PC-9 (cell line): Measurements from ENCODE around the gene PSG2.
"Not testable (repeated sequence)": the region's sequence is repeated elsewhere in the genome, so short reads cannot be mapped to it uniquely, and the experiment has no call there.

Source experiments
- EZH2 ChIP-seq: fragments of 200-600 bp; sonication (generic); IDR thresholded peaks from 2 replicates; pipeline ENCODE4 v1.8.0; 2017; ENCODE audit warnings: antibody characterized with exemption, low read depth
- TF ChIP-seq, protein P1 (sequence below): fragments of 200-600 bp; sonication (generic); conservative IDR thresholded peaks from 2 replicates; pipeline ENCODE4 v1.6.1; 2017; ENCODE audit warnings: mixed run types, antibody characterized with exemption, mild to moderate bottlenecking, moderate library complexity

DNA sequence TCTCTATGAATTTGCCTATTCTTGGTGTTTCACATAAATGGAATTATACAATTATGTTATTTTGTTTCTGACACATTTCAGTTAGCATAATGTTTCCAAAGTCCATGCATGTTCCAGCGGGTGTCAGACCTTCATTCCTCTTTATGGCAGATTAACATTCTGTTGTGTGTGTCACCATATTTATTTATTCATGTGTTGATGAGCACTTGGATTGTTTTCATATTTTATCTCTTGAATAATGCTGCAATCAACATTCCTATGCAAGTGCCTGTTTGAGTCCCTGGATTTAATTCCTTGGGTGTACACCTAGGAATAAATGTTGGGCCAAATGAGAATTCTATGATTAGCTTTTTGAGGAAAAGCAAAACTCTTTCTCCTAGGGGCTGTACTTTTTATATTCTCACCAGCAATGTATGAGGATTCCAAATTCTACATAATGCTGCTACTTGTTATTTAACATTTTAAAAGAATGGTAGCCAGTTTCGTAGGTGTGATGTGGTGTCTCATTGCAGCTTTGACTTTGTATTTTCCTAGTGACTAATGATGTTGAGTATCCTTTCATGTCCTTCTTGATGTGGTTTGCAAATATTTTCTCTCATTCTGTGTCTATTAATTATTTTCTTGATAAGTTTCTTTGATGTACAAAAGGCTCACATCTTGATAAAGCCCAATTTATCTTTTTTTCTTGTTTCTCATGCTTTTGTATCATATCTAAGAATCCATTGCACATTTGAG is 3.5 kb upstream of the PSG2 start:
- TF ChIP-seq, protein P1, sequence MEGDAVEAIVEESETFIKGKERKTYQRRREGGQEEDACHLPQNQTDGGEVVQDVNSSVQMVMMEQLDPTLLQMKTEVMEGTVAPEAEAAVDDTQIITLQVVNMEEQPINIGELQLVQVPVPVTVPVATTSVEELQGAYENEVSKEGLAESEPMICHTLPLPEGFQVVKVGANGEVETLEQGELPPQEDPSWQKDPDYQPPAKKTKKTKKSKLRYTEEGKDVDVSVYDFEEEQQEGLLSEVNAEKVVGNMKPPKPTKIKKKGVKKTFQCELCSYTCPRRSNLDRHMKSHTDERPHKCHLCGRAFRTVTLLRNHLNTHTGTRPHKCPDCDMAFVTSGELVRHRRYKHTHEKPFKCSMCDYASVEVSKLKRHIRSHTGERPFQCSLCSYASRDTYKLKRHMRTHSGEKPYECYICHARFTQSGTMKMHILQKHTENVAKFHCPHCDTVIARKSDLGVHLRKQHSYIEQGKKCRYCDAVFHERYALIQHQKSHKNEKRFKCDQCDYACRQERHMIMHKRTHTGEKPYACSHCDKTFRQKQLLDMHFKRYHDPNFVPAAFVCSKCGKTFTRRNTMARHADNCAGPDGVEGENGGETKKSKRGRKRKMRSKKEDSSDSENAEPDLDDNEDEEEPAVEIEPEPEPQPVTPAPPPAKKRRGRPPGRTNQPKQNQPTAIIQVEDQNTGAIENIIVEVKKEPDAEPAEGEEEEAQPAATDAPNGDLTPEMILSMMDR, result not testable (repeated sequence)
- not testable (repeated sequence) for TF ChIP-seq EZH2
